IPS DF 4.7 (cell line): ENCODE results near the gene CR1L.
"Not testable (repeated sequence)": the region's sequence is repeated elsewhere in the genome, so short reads cannot be mapped to it uniquely, and the experiment has no call there.

Experiments
- DNase-seq: peaks from one replicate; pipeline ENCODE4 v3.0.0-alpha.2; 2013; ENCODE audit warnings: low spot score; ENCODE audit errors: extremely low read depth

The CR1L gene

GRCh38 chr1:207680590-207681388, 35.9 kb downstream of the CR1L start:
- DNase-seq, result not testable (repeated sequence)

- DNase-seq, result not testable (repeated sequence)
Measured at GRCh38 chr1:207682872-207683434, 38.0 kb downstream of the CR1L start.

- DNase-seq, result not testable (repeated sequence)
Measured at GRCh38 chr1:207690551-207690950, 45.6 kb downstream of the CR1L start.

- no peak for DNase-seq
Measured at GRCh38 chr1:207691010-207691409, 46.1 kb downstream of the CR1L start.

GRCh38 chr1:207691841-207692240, 46.9 kb downstream of the CR1L start:
- DNase-seq, result no peak

GRCh38 chr1:207692291-207692690, 47.4 kb downstream of the CR1L start:
- DNase-seq, result not testable (repeated sequence)

- DNase-seq, result no peak
Measured at GRCh38 chr1:207695891-207696290, 51.0 kb downstream of the CR1L start.

- DNase-seq, result peak; percentile 53
Measured at GRCh38 chr1:207698822-207699483, 54.0 kb downstream of the CR1L start.

- DNase-seq, result no peak
Measured at GRCh38 chr1:207702317-207702716, 57.4 kb downstream of the CR1L start.

- no peak for DNase-seq
Measured at GRCh38 chr1:207703712-207704111, 58.8 kb downstream of the CR1L start.

GRCh38 chr1:207708004-207708403, 63.1 kb downstream of the CR1L start:
- DNase-seq, result not testable (repeated sequence)

GRCh38 chr1:207711285-207711684, 66.4 kb downstream of the CR1L start:
- peak; percentile 28 for DNase-seq

GRCh38 chr1:207712701-207713100, 67.8 kb downstream of the CR1L start:
- DNase-seq, result not testable (repeated sequence)

- DNase-seq, result no peak
Measured at GRCh38 chr1:207713529-207713928, 68.6 kb downstream of the CR1L start.

GRCh38 chr1:207719234-207719633, 74.3 kb downstream of the CR1L start:
- DNase-seq, result no peak

GRCh38 chr1:207728200-207728858, 83.4 kb downstream of the CR1L start:
- DNase-seq, result not testable (repeated sequence)

GRCh38 chr1:207737503-207738157, 92.7 kb downstream of the CR1L start:
- DNase-seq, result not testable (repeated sequence)

GRCh38 chr1:207738158-207738659, 93.3 kb downstream of the CR1L start:
- DNase-seq, result not testable (repeated sequence)

GRCh38 chr1:207740207-207740606, 95.3 kb downstream of the CR1L start:
- DNase-seq, result no peak

GRCh38 chr1:207742850-207743555, 98.1 kb downstream of the CR1L start:
- DNase-seq, result no peak
